HepG2 (cell line): ENCODE measurements around the gene DLG3.

Experiments used
- AGO1 ChIP-seq: fragments of 200-400 bp; formaldehyde crosslinking; IDR thresholded peaks from 2 replicates; pipeline ENCODE4 v1.6.1; 2017; ENCODE audit warnings: mild to moderate bottlenecking, low read depth, low read length, moderate library complexity; ENCODE audit not compliant: poor library complexity, severe bottlenecking
- ATF6 ChIP-seq: sonication (generic); formaldehyde crosslinking; conservative IDR thresholded peaks from 2 replicates; pipeline ENCODE4 v1.4.0; 2020; ENCODE audit warnings: missing genetic modification reagents
- CTCF ChIP-seq: sonication (generic); formaldehyde crosslinking; IDR thresholded peaks from 2 replicates; pipeline ENCODE4 v1.5.0; 2020; ENCODE audit warnings: mild to moderate bottlenecking, missing genetic modification reagents, moderate library complexity
- FIP1L1 ChIP-seq: fragments of 200-400 bp; formaldehyde crosslinking; IDR thresholded peaks from 2 replicates; pipeline ENCODE4 v1.6.1; 2018; ENCODE audit warnings: low read depth, mild to moderate bottlenecking, low read length, moderate library complexity, borderline replicate concordance; ENCODE audit not compliant: insufficient read depth
- GABPA ChIP-seq, 2 experiments: IDR thresholded peaks; 2 replicates each; pipeline ENCODE4 v1.6.1; 2011 to 2016; ENCODE audit warnings: low read depth in 2 of 2, low read length in 1 of 2, missing biosample characterization in 1 of 2, missing genetic modification characterization in 1 of 2
- KLF15 ChIP-seq: sonication (generic); formaldehyde crosslinking; IDR thresholded peaks from 2 replicates; pipeline ENCODE4 v1.8.1; 2023; ENCODE audit warnings: borderline replicate concordance, mild to moderate bottlenecking, inconsistent platforms, missing genetic modification reagents, mixed read lengths
- POLR2A ChIP-seq, 2 experiments: IDR thresholded peaks; 2 replicates each; pipeline ENCODE4 v1.6.1; 2011; ENCODE audit warnings: low read depth in 2 of 2, low read length in 2 of 2, mild to moderate bottlenecking in 1 of 2, moderate library complexity in 1 of 2; ENCODE audit not compliant: insufficient read depth in 1 of 2
- USF2 ChIP-seq, 2 experiments: sonication (generic) in 1 of 2; formaldehyde crosslinking in 1 of 2; IDR thresholded peaks; 2 replicates each; pipeline versions ENCODE4 v1.5.1 to v1.6.1; 2011 to 2020; ENCODE audit warnings: borderline replicate concordance in 1 of 2, low read depth in 1 of 2, low read length in 1 of 2, mild to moderate bottlenecking in 1 of 2, missing genetic modification reagents in 1 of 2, moderate library complexity in 1 of 2
- ZMYM4 ChIP-seq: sonication (generic); formaldehyde crosslinking; IDR thresholded peaks from 2 replicates; pipeline ENCODE4 v1.8.1; 2023; ENCODE audit warnings: mild to moderate bottlenecking, missing genetic modification reagents
- ZNF354B ChIP-seq: sonication (generic); formaldehyde crosslinking; IDR thresholded peaks from 2 replicates; pipeline ENCODE4 v1.8.0; 2022; ENCODE audit warnings: mild to moderate bottlenecking, missing genetic modification reagents
- ZSCAN29 ChIP-seq: sonication (generic); formaldehyde crosslinking; conservative IDR thresholded peaks from 2 replicates; pipeline ENCODE4 v1.4.0; 2020; ENCODE audit warnings: mild to moderate bottlenecking, missing genetic modification reagents

- TF ChIP-seq ZNF354B (CRISPR knock-in tag) (no peak), KLF15 (no peak), ZMYM4 (CRISPR knock-in tag) (no peak), FIP1L1 (no peak), POLR2A (IDR thresholded peaks at IDR 0.05; ENCODE audit: insufficient read depth in 1 of 2, low read depth in 2 of 2, low read length in 2 of 2) (no peak), CTCF (CRISPR knock-in tag) (no peak), ATF6 (CRISPR knock-in tag) (no peak), ZSCAN29 (no peak), AGO1 (no peak), USF2 (IDR thresholded peaks at IDR 0.05; ENCODE audit: low read depth, low read length) (no peak), USF2 (CRISPR knock-in tag; IDR thresholded peaks at IDR 0.05; ENCODE audit: borderline replicate concordance) (no peak), GABPA (IDR thresholded peaks at IDR 0.05; ENCODE audit: low read depth, low read length) (no peak), GABPA (CRISPR knock-in tag; IDR thresholded peaks at IDR 0.05; ENCODE audit: low read depth) (no peak)
These were observed 32.5 kb downstream of the DLG3 start for GRCh38 chrX:70476934-70477733.
